GM21526 (cell line): ENCODE data around the gene CTCFL.

Source experiments
- ATAC-seq: cut with Tn5 transposase; IDR thresholded peaks from one replicate; pipeline ENCODE4 v1.9.1; 2021; ENCODE audit warnings: moderate library complexity; ENCODE audit not compliant: unreplicated experiment, low FRiP score

CTCFL gene

GRCh38 chr20:57561356-57562279 is 36.7 kb upstream of the CTCFL start:
- ATAC-seq: no peak

GRCh38 chr20:57560554-57561355 is 35.8 kb upstream of the CTCFL start, which contains the start of gene PCK1:
Gene PCK1 (plus strand): TSS chr20:57561110. CDS start chr20:57561412, 302 bp downstream.
- ATAC-seq: no peak

- no peak for ATAC-seq
Measured at GRCh38 chr20:57559658-57560553, 35.0 kb upstream of the CTCFL start.

GRCh38 chr20:57559289-57559634 is 34.3 kb upstream of the CTCFL start:
- ATAC-seq: no peak

GRCh38 chr20:57558614-57559288 is 33.8 kb upstream of the CTCFL start:
- ATAC-seq: no peak

- ATAC-seq: no peak
Measured at GRCh38 chr20:57557926-57558613, 33.1 kb upstream of the CTCFL start.

- no peak for ATAC-seq
Measured at GRCh38 chr20:57556980-57557274, 32.0 kb upstream of the CTCFL start.

GRCh38 chr20:57555457-57556184 is 30.7 kb upstream of the CTCFL start:
- no peak for ATAC-seq

- no peak for ATAC-seq
Measured at GRCh38 chr20:57553376-57554018, 28.6 kb upstream of the CTCFL start.

GRCh38 chr20:57552471-57552870 is 27.5 kb upstream of the CTCFL start:
- no peak for ATAC-seq

- ATAC-seq: no peak
Measured at GRCh38 chr20:57548177-57549058, 23.5 kb upstream of the CTCFL start.

- ATAC-seq: no peak
Measured at GRCh38 chr20:57546956-57547649, 22.2 kb upstream of the CTCFL start.

- no peak for ATAC-seq
Measured at GRCh38 chr20:57545927-57546662, 21.2 kb upstream of the CTCFL start.

- ATAC-seq: no peak
Measured at GRCh38 chr20:57544838-57545564, 20.1 kb upstream of the CTCFL start.

- no peak for ATAC-seq
Measured at GRCh38 chr20:57543754-57544153, 18.8 kb upstream of the CTCFL start.
